Endodermal cell (in vitro differentiated cells): Measurements from ENCODE around the gene ITGAX. TPM values are rescaled to one million over a fixed set of nuclear protein-coding genes. Genes with fewer than 3 reads are reported as not detected.

Experiments
- DNase-seq: peaks from one replicate; pipeline ENCODE4 v3.0.0-alpha.2; 2017
- H3K27ac ChIP-seq: 2 replicates; pipeline ENCODE4 v1.5.1; 2013; ENCODE audit warnings: mild to moderate bottlenecking, low read depth, low read length, moderate library complexity
- H3K27me3 ChIP-seq: 2 replicates; pipeline ENCODE4 v1.6.1; 2013; ENCODE audit warnings: mild to moderate bottlenecking, low read length, moderate library complexity; ENCODE audit not compliant: insufficient read depth, control insufficient read depth, poor library complexity, severe bottlenecking
- H3K36me3 ChIP-seq: 2 replicates; pipeline ENCODE4 v1.7.0; 2013; ENCODE audit warnings: mild to moderate bottlenecking, low read length, moderate library complexity; ENCODE audit not compliant: control insufficient read depth, insufficient read depth
- H3K4me1 ChIP-seq: one replicate; pipeline ENCODE4 v1.7.0; 2013; ENCODE audit warnings: low read length; ENCODE audit not compliant: control insufficient read depth, insufficient read depth
- H3K4me3 ChIP-seq: 2 replicates; pipeline ENCODE4 v1.5.1; 2013; ENCODE audit warnings: mild to moderate bottlenecking, low read length, moderate library complexity
- H3K9ac ChIP-seq: 2 replicates; pipeline ENCODE4 v1.6.1; 2013; ENCODE audit warnings: mild to moderate bottlenecking, low read length, moderate library complexity; ENCODE audit not compliant: poor library complexity, severe bottlenecking; ENCODE audit errors: extremely low read depth
- H3K9me3 ChIP-seq: 2 replicates; pipeline ENCODE4 v1.6.1; 2013; ENCODE audit warnings: mild to moderate bottlenecking, low read length, moderate library complexity; ENCODE audit not compliant: control insufficient read depth
- H3K27ac Mint-ChIP-seq: 2 replicates; pipeline ENCODE4 v1.8.0; 2020; ENCODE audit warnings: mixed read lengths
- H3K27me3 Mint-ChIP-seq: 2 replicates; pipeline ENCODE4 v1.8.0; 2021; ENCODE audit warnings: mild to moderate bottlenecking, mixed read lengths; ENCODE audit not compliant: insufficient read depth
- H3K36me3 Mint-ChIP-seq: 2 replicates; pipeline ENCODE4 v1.8.0; 2020; ENCODE audit warnings: low read depth, mixed read lengths
- H3K4me1 Mint-ChIP-seq: 2 replicates; pipeline ENCODE4 v1.8.0; 2020; ENCODE audit warnings: mixed read lengths
- H3K4me3 Mint-ChIP-seq: 2 replicates; pipeline ENCODE4 v1.8.0; 2020; ENCODE audit warnings: mild to moderate bottlenecking, moderate library complexity, mixed read lengths
- H3K9me3 Mint-ChIP-seq: 2 replicates; pipeline ENCODE4 v1.8.0; 2020; ENCODE audit warnings: mild to moderate bottlenecking, mixed read lengths
- CTCF ChIP-seq: fragments of 200-600 bp; sonication (generic); conservative IDR thresholded peaks from 2 replicates; pipeline ENCODE4 v1.5.0; 2021; ENCODE audit warnings: antibody characterized with exemption, mild to moderate bottlenecking
- WGBS, 2 experiments: methylation state at CpG; one replicate each; pipeline versions ENCODE4 v1.1.5 to v1.1.7; 2013; ENCODE audit warnings: missing lambda C conversion rate in 2 of 2, mixed read lengths in 1 of 2; ENCODE audit not compliant: insufficient coverage in 1 of 2, insufficient read length in 1 of 2; 5-methylcytosine and 5-hydroxymethylcytosine counted together
- total RNA-seq, 2 donors: library from RNA; stranded (reverse); fragmentation: NEBNext Ultra II Directional in 1 of 2; extraction: Animal tissue kit (Norgen Biotek cat#: 25700) in 1 of 2; gene quantifications; 2 replicates in 1 of 2; 3 replicates in 1 of 2; pipeline ENCODE4 v1.2.1, GENCODE V29; 2021

ITGAX gene
- total RNA-seq, 2 donors from 2014 or later, result 0.22 TPM; not detected in 1

- Histone ChIP-seq H3K27ac (no peak overlapping the region), H3K4me3 (no peak overlapping the region), H3K9ac (no peak overlapping the region), H3K36me3 (no peaks in the 10 kb centered on the region), H3K27me3 (peaks cover 3% of the 10 kb centered on the region), H3K9me3 (no peaks in the 10 kb centered on the region), H3K4me1 (no peaks in the 10 kb centered on the region)
- Mint-ChIP-seq H3K36me3 (no peaks in the 10 kb centered on the region), H3K9me3 (no peaks in the 10 kb centered on the region), H3K27ac (no peak overlapping the region), H3K27me3 (peaks cover 54% of the 10 kb centered on the region), H3K4me1 (peaks cover 10% of the 10 kb centered on the region), H3K4me3 (no peak overlapping the region)
- WGBS, 2 experiments, result 92 to 93% methylated on average over 8 of the region's 8 CpGs
- no peak for TF ChIP-seq CTCF
- DNase-seq, result no peak
Observed at GRCh38 chr16:31407406-31407805, 52.4 kb downstream of the ITGAX start.

- no peaks in the 10 kb centered on the region for H3K9me3 Mint-ChIP-seq
- no peaks in the 10 kb centered on the region for H3K4me1 ChIP-seq
- no peak for DNase-seq
- no peak overlapping the region for H3K27ac Mint-ChIP-seq
- TF ChIP-seq CTCF, result no peak
- H3K4me3 Mint-ChIP-seq, result no peak overlapping the region
- 69 to 80% methylated on average over 3 of the region's 3 CpGs for WGBS, 2 experiments
- H3K4me3 ChIP-seq, result no peak overlapping the region
- H3K9me3 ChIP-seq, result no peaks in the 10 kb centered on the region
- H3K36me3 Mint-ChIP-seq, result no peaks in the 10 kb centered on the region
- no peak overlapping the region for H3K9ac ChIP-seq
- peaks cover 72% of the 10 kb centered on the region for H3K27me3 Mint-ChIP-seq
- no peaks in the 10 kb centered on the region for H3K36me3 ChIP-seq
- peaks cover 12% of the 10 kb centered on the region for H3K27me3 ChIP-seq
- no peak overlapping the region for H3K27ac ChIP-seq
- peaks cover 10% of the 10 kb centered on the region for H3K4me1 Mint-ChIP-seq
Observed at GRCh38 chr16:31409433-31409832, 54.5 kb downstream of the ITGAX start.

GRCh38 chr16:31410082-31410481 lies 55.1 kb downstream of the ITGAX start:
- Mint-ChIP-seq H3K36me3 (no peaks in the 10 kb centered on the region), H3K27me3 (peaks cover 78% of the 10 kb centered on the region)
- WGBS, 2 experiments, result 93 to 99% methylated on average over 8 to 9 of the region's 9 CpGs

More at GRCh38 chr16:31410082-31410481, 55.1 kb downstream of the ITGAX start:
- no peak for DNase-seq
- Histone ChIP-seq H3K9me3 (no peaks in the 10 kb centered on the region), H3K9ac (no peak overlapping the region), H3K27ac (no peak overlapping the region), H3K4me1 (no peaks in the 10 kb centered on the region), H3K27me3 (peaks cover 19% of the 10 kb centered on the region), H3K4me3 (no peak overlapping the region), H3K36me3 (no peaks in the 10 kb centered on the region)
- H3K4me3 Mint-ChIP-seq, result no peak overlapping the region
- H3K9me3 Mint-ChIP-seq, result no peaks in the 10 kb centered on the region
- no peak overlapping the region for H3K27ac Mint-ChIP-seq
- H3K4me1 Mint-ChIP-seq, result peaks cover 10% of the 10 kb centered on the region
- TF ChIP-seq CTCF, result no peak
